IMR-90 (cell line): Measurements from ENCODE around the gene BRPF3. TPM values are rescaled to one million over a fixed set of nuclear protein-coding genes. Genes with fewer than 3 reads are reported as not detected.

Source experiments
- ATAC-seq: fragments of 200-7000 bp; cut with Tn5 transposase; 2 replicates; pipeline ENCODE4 v1.9.1; 2020; ENCODE audit warnings: low read depth, mild to moderate bottlenecking, moderate library complexity
- BruUV-seq: library from RNA; stranded (reverse); fragments of 400-500 nt; replicated peaks from 2 replicates; lab custom pipeline; 2021; lab: Mats Ljungman, UMichigan
- CTCF ChIA-PET: fragments of 300-600 bp; formaldehyde crosslinking; extraction: SDS; loops from one replicate; lab custom pipeline; 2021; ENCODE audit warnings: antibody characterized with exemption; lab: Yijun Ruan, JAX
- POLR2A ChIA-PET: fragments of 300-600 bp; sonication (Branson Sonifier 250); formaldehyde crosslinking; loops from one replicate; lab custom pipeline; 2022; ENCODE audit warnings: antibody characterized with exemption; ENCODE audit not compliant: unreplicated experiment; lab: Charles Lee
- DNase-seq: peaks from one replicate; pipeline ENCODE4 v3.0.0; 2013
- H2AFZ ChIP-seq: replicated peaks from 2 replicates; pipeline ENCODE3; 2013; ENCODE audit warnings: low read length, mild to moderate bottlenecking; ENCODE audit not compliant: poor library complexity
- H2AK5ac ChIP-seq: 2 replicates; pipeline ENCODE4 v1.6.1; 2013; ENCODE audit warnings: low read depth, low read length, inconsistent platforms
- H2AK9ac ChIP-seq: replicated peaks from 2 replicates; pipeline ENCODE3; 2013; ENCODE audit warnings: mild to moderate bottlenecking, low read depth, low read length, moderate library complexity; ENCODE audit not compliant: poor library complexity
- H2BK120ac ChIP-seq: 2 replicates; pipeline ENCODE4 v1.6.1; 2013; ENCODE audit warnings: low read depth, low read length, inconsistent platforms
- H2BK15ac ChIP-seq: 3 replicates; pipeline ENCODE4 v1.6.1; 2013; ENCODE audit warnings: low read depth, low read length, inconsistent platforms
- H2BK20ac ChIP-seq: 2 replicates; pipeline ENCODE4 v1.6.1; 2013; ENCODE audit warnings: low read depth, mild to moderate bottlenecking, inconsistent platforms, low read length, moderate library complexity
- H2BK5ac ChIP-seq: 2 replicates; pipeline ENCODE4 v1.6.1; 2013; ENCODE audit warnings: mild to moderate bottlenecking, low read depth, low read length, inconsistent platforms; ENCODE audit not compliant: poor library complexity, severe bottlenecking
- H3K14ac ChIP-seq: replicated peaks from 2 replicates; pipeline ENCODE4 v1.6.1; 2013; ENCODE audit warnings: low read depth, low read length, inconsistent platforms
- H3K18ac ChIP-seq: 2 replicates; pipeline ENCODE4 v1.6.1; 2013; ENCODE audit warnings: low read depth, low read length, control low read depth
- H3K23ac ChIP-seq: 2 replicates; pipeline ENCODE4 v1.6.1; 2013; ENCODE audit warnings: low read depth, low read length, inconsistent platforms
- H3K27ac ChIP-seq: 2 replicates; pipeline ENCODE4 v1.5.1; 2013; ENCODE audit warnings: mild to moderate bottlenecking, control low read depth, low read length; ENCODE audit not compliant: insufficient read depth
- H3K27me3 ChIP-seq: 2 replicates; pipeline ENCODE4 v1.6.1; 2013; ENCODE audit warnings: low read length; ENCODE audit not compliant: control insufficient read depth, insufficient read depth
- H3K36me3 ChIP-seq: 2 replicates; pipeline ENCODE4 v1.6.1; 2013; ENCODE audit warnings: low read length, mixed read lengths; ENCODE audit not compliant: control insufficient read depth, insufficient read depth
- H3K4ac ChIP-seq: 2 replicates; pipeline ENCODE4 v1.6.1; 2013; ENCODE audit warnings: low read depth, low read length, inconsistent platforms
- H3K4me1 ChIP-seq: 2 replicates; pipeline ENCODE4 v1.6.1; 2013; ENCODE audit warnings: low read length, mixed read lengths; ENCODE audit not compliant: control insufficient read depth, insufficient read depth
- H3K4me2 ChIP-seq: 2 replicates; pipeline ENCODE4 v1.6.1; 2013; ENCODE audit warnings: low read depth, mild to moderate bottlenecking, control low read depth, low read length, moderate library complexity
- H3K4me3 ChIP-seq: 2 replicates; pipeline ENCODE4 v1.5.1; 2013; ENCODE audit warnings: low read depth, mild to moderate bottlenecking, control low read depth, low read length, moderate library complexity; ENCODE audit not compliant: insufficient read depth
- H3K56ac ChIP-seq: 2 replicates; pipeline ENCODE4 v1.6.1; 2013; ENCODE audit warnings: low read length, inconsistent platforms; ENCODE audit not compliant: insufficient read depth; ENCODE audit errors: extremely low read depth
- H3K79me1 ChIP-seq, 2 experiments: 2 replicates each; pipeline ENCODE4 v1.6.1; 2013; ENCODE audit warnings: low read length in 2 of 2, inconsistent platforms in 1 of 2, low read depth in 1 of 2
- H3K9ac ChIP-seq: 2 replicates; pipeline ENCODE4 v1.6.1; 2013; ENCODE audit warnings: low read depth, low read length, control low read depth
- H3K9me1 ChIP-seq: 2 replicates; pipeline ENCODE4 v1.6.1; 2013; ENCODE audit warnings: low read length, inconsistent platforms; ENCODE audit not compliant: insufficient read depth
- H3K9me3 ChIP-seq: 2 replicates; pipeline ENCODE4 v1.6.1; 2013; ENCODE audit warnings: low read length; ENCODE audit not compliant: control insufficient read depth, insufficient read depth
- H4K20me1 ChIP-seq: 2 replicates; pipeline ENCODE4 v1.6.1; 2013; ENCODE audit warnings: low read length, inconsistent platforms; ENCODE audit not compliant: insufficient read depth
- H4K5ac ChIP-seq: 2 replicates; pipeline ENCODE4 v1.6.1; 2013; ENCODE audit warnings: mild to moderate bottlenecking, low read depth, low read length, control low read depth
- H4K8ac ChIP-seq, 2 experiments: 2 replicates each; pipeline ENCODE4 v1.6.1; 2013; ENCODE audit warnings: low read depth in 2 of 2, low read length in 2 of 2, control low read depth in 1 of 2, inconsistent platforms in 1 of 2
- H4K91ac ChIP-seq: 2 replicates; pipeline ENCODE4 v1.6.1; 2013; ENCODE audit warnings: low read depth, low read length, inconsistent platforms; ENCODE audit not compliant: insufficient read depth
- BHLHE40 ChIP-seq: fragments of 150-350 bp; IDR thresholded peaks from 2 replicates; pipeline ENCODE4 v1.6.1; 2016; ENCODE audit warnings: mild to moderate bottlenecking, low read depth, low read length
- CEBPB ChIP-seq: IDR thresholded peaks from 2 replicates; pipeline ENCODE4 v1.6.1; 2012; ENCODE audit warnings: low read depth, low read length, improper control_type of control experiment
- CHD1 ChIP-seq: IDR thresholded peaks from 2 replicates; pipeline ENCODE4 v1.6.1; 2012; ENCODE audit warnings: low read depth, low read length, improper control_type of control experiment
- CTCF ChIP-seq: conservative IDR thresholded peaks from 2 replicates; pipeline ENCODE4 v1.5.1; 2012; ENCODE audit warnings: mild to moderate bottlenecking, low read depth, low read length, improper control_type of control experiment
- ELK1 ChIP-seq: fragments of 150-350 bp; IDR thresholded peaks from 2 replicates; pipeline ENCODE4 v1.6.1; 2016; ENCODE audit warnings: low read depth, mild to moderate bottlenecking, low read length, moderate library complexity, borderline replicate concordance
- FOS ChIP-seq: fragments of 150-350 bp; IDR thresholded peaks from 2 replicates; pipeline ENCODE4 v1.6.1; 2016; ENCODE audit warnings: low read depth, low read length
- MAFK ChIP-seq: IDR thresholded peaks from 2 replicates; pipeline ENCODE4 v1.6.1; 2012; ENCODE audit warnings: low read depth, low read length, improper control_type of control experiment
- MXI1 ChIP-seq: IDR thresholded peaks from 2 replicates; pipeline ENCODE4 v1.6.1; 2012; ENCODE audit warnings: low read depth, mild to moderate bottlenecking, low read length, moderate library complexity, borderline replicate concordance
- POLR2A ChIP-seq: IDR thresholded peaks from 2 replicates; pipeline ENCODE4 v1.6.1; 2012; ENCODE audit warnings: mild to moderate bottlenecking, low read depth, low read length
- RAD21 ChIP-seq: IDR thresholded peaks from 2 replicates; pipeline ENCODE4 v1.6.1; 2012; ENCODE audit warnings: low read length, improper control_type of control experiment
- RFX5 ChIP-seq: IDR thresholded peaks from 2 replicates; pipeline ENCODE4 v1.8.0; 2012; ENCODE audit warnings: low read depth, mild to moderate bottlenecking, low read length, moderate library complexity
- SMC3 ChIP-seq: fragments of 150-350 bp; IDR thresholded peaks from 2 replicates; pipeline ENCODE4 v1.6.1; 2016; ENCODE audit warnings: low read depth, mild to moderate bottlenecking, antibody characterized with exemption, low read length, moderate library complexity
- WGBS, 2 experiments: methylation state at CpG; one replicate each; pipeline versions ENCODE4 v1.1.5 to v1.1.7; 2013; ENCODE audit warnings: missing lambda C conversion rate in 2 of 2; ENCODE audit not compliant: insufficient read length in 1 of 2; ENCODE audit errors: extremely low coverage in 2 of 2; 5-methylcytosine and 5-hydroxymethylcytosine counted together
- dilution Hi-C: fragments of 300-500 bp; cut with HindIII; formaldehyde crosslinking; loops from one replicate; pipeline ENCODE4 v1.14.3; 2018; ENCODE audit warnings: low sequenced_read_pairs; ENCODE audit not compliant: unreplicated experiment
- in situ Hi-C: fragments of 300-500 bp; cut with MboI; formaldehyde crosslinking; loops from 3 replicates; pipeline ENCODE4 v1.14.3; 2019; ENCODE audit warnings: low sequenced_read_pairs, inconsistent platforms, mixed read lengths
- intact Hi-C: fragments of 100-400 bp; cut with micrococcal nuclease; formaldehyde crosslinking; loops from 2 replicates; pipeline ENCODE4 v1.10.0; 2022
- polyA plus RNA-seq, 3 experiments: library from polyadenylated mRNA; depleted of rRNA; stranded (reverse); fragments of >200 nt; gene quantifications; 2 replicates each; pipeline ENCODE4 v1.2.3, GENCODE V29; 2012; ENCODE audit warnings: low replicate concordance in 1 of 3
- total RNA-seq: library from RNA; depleted of rRNA; stranded (reverse); fragments of >200 nt; gene quantifications from 2 replicates; pipeline ENCODE4 v1.2.3, GENCODE V29; 2012

The BRPF3 gene
- total and polyA plus RNA-seq, 2 of the 4 experiments (the other 2 are of a cell fraction): 10.2 to 17.2 TPM

GRCh38 chr6:36252005-36252404, 55.5 kb downstream of the BRPF3 start:
- H3K4me2 ChIP-seq: no peak overlapping the region
- no peak overlapping the region for H4K5ac ChIP-seq
- BruUV-seq: no TSS peak
- no peak overlapping the region for H4K8ac ChIP-seq
- no peak overlapping the region for H3K4me3 ChIP-seq
- no peak overlapping the region for H2BK120ac ChIP-seq
- no peak overlapping the region for H3K9ac ChIP-seq
- H2AK9ac ChIP-seq: no peak overlapping the region
- no peak overlapping the region for H4K91ac ChIP-seq
- no peak overlapping the region for H2BK20ac ChIP-seq
- no peak overlapping the region for H2BK15ac ChIP-seq
- H3K27me3 ChIP-seq: peaks cover 2% of the 10 kb centered on the region; the same call in 1 of the 2 replicates
- ATAC-seq (no peak), DNase-seq (no peak)
- H3K27ac ChIP-seq: no peak overlapping the region
- H2AK5ac ChIP-seq: no peak overlapping the region
- H2BK5ac ChIP-seq: no peak overlapping the region
- CTCF ChIA-PET: interaction anchor here (0.5 to 0.6 kb wide), 2 partner anchors 81 to 153 kb away, joined by 3 to 6 read pairs; no protein-coding TSS in a partner anchor
- H3K14ac ChIP-seq: no peak overlapping the region
- no peak overlapping the region for H3K56ac ChIP-seq
- H3K36me3 ChIP-seq: no peaks in the 10 kb centered on the region
- no peak for TF ChIP-seq BHLHE40
- TF ChIP-seq CTCF: no peak
- TF ChIP-seq POLR2A: no peak
- TF ChIP-seq CEBPB: no peak
- no peak for TF ChIP-seq CHD1
- no peak for TF ChIP-seq ELK1
- no peak for TF ChIP-seq MAFK
- TF ChIP-seq RAD21: no peak
- TF ChIP-seq RFX5: no peak
- TF ChIP-seq SMC3: no peak
- TF ChIP-seq MXI1: no peak
- TF ChIP-seq FOS: no peak
- H2AFZ ChIP-seq: no peak overlapping the region
- H4K20me1 ChIP-seq: no peaks in the 10 kb centered on the region
- H3K9me3 ChIP-seq: no peaks in the 10 kb centered on the region
- peaks cover 9% of the 10 kb centered on the region for H3K9me1 ChIP-seq
- peaks cover 12% of the 10 kb centered on the region for H3K4me1 ChIP-seq
- no peak overlapping the region for H3K4ac ChIP-seq
- in situ Hi-C loops: no loop called here
- intact Hi-C loops: no loop called here
- H3K18ac ChIP-seq: no peak overlapping the region
- H3K23ac ChIP-seq: no peak overlapping the region
- dilution Hi-C loops: no loop called here
- no CpG with 5 or more reads among the region's 2 CpGs for WGBS, 2 experiments
- POLR2A ChIA-PET: no interaction called here
- H3K79me1 ChIP-seq: no peaks in the 10 kb centered on the region
